SK-N-SH treated with all-trans-retinoic acid at 6 μM for 48 hours (cell line): ENCODE results near the gene CRTC3.
A peak's percentile ranks its signal among the peaks of the same experiment; 100 is the strongest.

ENCODE experiments used
- ATAC-seq: fragments of 200-7000 bp; cut with Tn5 transposase; 3 replicates; pipeline ENCODE4 v1.9.1; 2020; ENCODE audit warnings: mild to moderate bottlenecking, moderate library complexity
- ARNTL ChIP-seq: fragments of 450-650 bp; formaldehyde crosslinking; IDR thresholded peaks from 2 replicates; pipeline ENCODE4 v1.5.0; 2020; ENCODE audit warnings: low read depth, mild to moderate bottlenecking, moderate library complexity, borderline replicate concordance
- BACH2 ChIP-seq: fragments of 250-450 bp; sonication (Bioruptor Pico); IDR thresholded peaks from 2 replicates; pipeline ENCODE4 v1.9.0; 2021; ENCODE audit warnings: mild to moderate bottlenecking, borderline replicate concordance
- CSDC2 ChIP-seq: fragments of 250-450 bp; sonication (Bioruptor Pico); IDR thresholded peaks from 2 replicates; pipeline ENCODE4 v1.5.0; 2020; ENCODE audit warnings: mild to moderate bottlenecking, moderate library complexity
- ESRRG ChIP-seq: fragments of 250-450 bp; sonication (Bioruptor Pico); IDR thresholded peaks from 2 replicates; pipeline ENCODE4 v1.6.1; 2021; ENCODE audit warnings: mild to moderate bottlenecking
- OSR1 ChIP-seq: fragments of 250-450 bp; sonication (Bioruptor Pico); IDR thresholded peaks from 2 replicates; pipeline ENCODE4 v1.8.0; 2022; ENCODE audit warnings: moderate library complexity, mild to moderate bottlenecking, inconsistent platforms
- PPARA ChIP-seq: fragments of 250-450 bp; sonication (Bioruptor Pico); IDR thresholded peaks from 2 replicates; pipeline ENCODE4 v1.5.0; 2020; ENCODE audit warnings: mild to moderate bottlenecking, borderline replicate concordance
- RARB ChIP-seq: fragments of 250-450 bp; sonication (Bioruptor Pico); IDR thresholded peaks from 2 replicates; pipeline ENCODE4 v1.8.0; 2021; ENCODE audit warnings: mild to moderate bottlenecking, moderate library complexity
- SNAI2 ChIP-seq: fragments of 250-450 bp; sonication (Bioruptor Pico); IDR thresholded peaks from 2 replicates; pipeline ENCODE4 v1.5.0; 2020; ENCODE audit warnings: mild to moderate bottlenecking, moderate library complexity
- TOX ChIP-seq: fragments of 250-450 bp; sonication (Bioruptor Pico); IDR thresholded peaks from 2 replicates; pipeline ENCODE4 v1.8.0; 2021; ENCODE audit warnings: mild to moderate bottlenecking, moderate library complexity, borderline replicate concordance
- ZC3H10 ChIP-seq: fragments of 250-450 bp; sonication (Bioruptor Pico); IDR thresholded peaks from 2 replicates; pipeline ENCODE4 v1.5.1; 2021; ENCODE audit warnings: mild to moderate bottlenecking, moderate library complexity
- ZFP3 ChIP-seq: fragments of 250-450 bp; sonication (Bioruptor Pico); IDR thresholded peaks from 2 replicates; pipeline ENCODE4 v1.5.0; 2020; ENCODE audit warnings: mild to moderate bottlenecking, moderate library complexity
- ZFP30 ChIP-seq: fragments of 450-650 bp; formaldehyde crosslinking; IDR thresholded peaks from 2 replicates; pipeline ENCODE4 v1.5.0; 2022; ENCODE audit warnings: mild to moderate bottlenecking, moderate library complexity
- ZNF565 ChIP-seq: fragments of 450-650 bp; formaldehyde crosslinking; conservative IDR thresholded peaks from 2 replicates; pipeline ENCODE4 v1.5.0; 2020; ENCODE audit warnings: low read depth, mild to moderate bottlenecking, moderate library complexity
- ZNF70 ChIP-seq: fragments of 450-650 bp; formaldehyde crosslinking; IDR thresholded peaks from 2 replicates; pipeline ENCODE4 v1.5.0; 2020; ENCODE audit warnings: mild to moderate bottlenecking, moderate library complexity
- ZNF8 ChIP-seq: fragments of 450-650 bp; formaldehyde crosslinking; IDR thresholded peaks from 2 replicates; pipeline ENCODE4 v1.5.0; 2020; ENCODE audit warnings: mild to moderate bottlenecking, moderate library complexity
- TF ChIP-seq, protein P1 (sequence below): fragments of 250-450 bp; sonication (Bioruptor Pico); IDR thresholded peaks from 2 replicates; pipeline ENCODE4 v1.8.0; 2021; ENCODE audit warnings: low read depth, mild to moderate bottlenecking, moderate library complexity, borderline replicate concordance
- TF ChIP-seq, protein P2 (sequence below): fragments of 250-450 bp; sonication (Bioruptor Pico); IDR thresholded peaks from 2 replicates; pipeline ENCODE4 v1.5.1; 2020; ENCODE audit warnings: low read depth, mild to moderate bottlenecking, moderate library complexity
- TF ChIP-seq, protein P3 (sequence below): fragments of 250-450 bp; sonication (Bioruptor Pico); IDR thresholded peaks from 2 replicates; pipeline ENCODE4 v1.5.1; 2021; ENCODE audit warnings: mild to moderate bottlenecking, moderate library complexity
- TF ChIP-seq, protein P4 (sequence below): fragments of 250-450 bp; sonication (Bioruptor Pico); IDR thresholded peaks from 2 replicates; pipeline ENCODE4 v1.5.0; 2020; ENCODE audit warnings: mild to moderate bottlenecking, moderate library complexity
- TF ChIP-seq, protein P5 (sequence below): fragments of 250-450 bp; sonication (Bioruptor Pico); IDR thresholded peaks from 2 replicates; pipeline ENCODE4 v1.8.0; 2020; ENCODE audit warnings: mild to moderate bottlenecking, moderate library complexity, borderline replicate concordance

CRTC3 gene

DNA sequence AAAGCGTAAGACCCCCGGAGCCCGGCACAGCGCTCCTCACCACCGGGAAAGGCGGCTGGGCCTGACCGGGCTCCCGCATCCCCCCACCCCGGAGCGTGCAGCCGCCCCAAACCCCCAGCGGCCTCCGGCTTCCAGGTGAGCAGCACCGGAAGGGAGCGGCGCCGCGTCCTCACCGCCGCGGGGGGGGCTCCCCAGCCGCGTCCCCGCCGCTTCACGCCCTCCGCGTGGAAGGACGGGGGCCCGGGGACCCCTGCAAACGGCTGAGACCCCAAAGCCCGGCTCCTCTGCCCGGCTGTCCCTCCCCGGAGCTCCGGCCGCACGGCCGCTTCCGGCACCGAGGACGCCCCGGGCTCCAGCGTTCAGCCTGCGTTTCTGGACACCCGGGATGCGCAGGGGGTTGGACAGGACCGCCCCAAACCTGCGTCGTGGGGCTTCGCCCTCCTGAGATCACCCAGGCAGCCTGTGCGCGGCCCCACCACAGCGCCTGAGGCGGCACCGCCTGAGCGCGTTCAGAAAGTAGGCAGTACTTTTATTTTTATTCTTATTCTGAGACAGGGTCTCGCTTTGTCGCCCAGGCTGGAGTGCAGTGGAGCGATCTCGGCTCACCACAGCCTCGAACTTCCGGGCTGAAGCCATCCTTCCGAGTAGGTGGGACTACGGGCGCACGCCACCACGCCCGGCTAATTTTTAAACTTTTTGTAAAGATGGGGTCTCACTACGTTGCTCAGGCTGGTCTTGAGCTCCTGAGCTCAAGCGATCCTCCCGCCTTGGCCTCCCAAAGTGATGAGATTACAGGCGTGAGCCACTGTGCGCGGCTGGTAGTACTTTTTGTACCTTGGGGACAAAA, 135.8 kb downstream of the CRTC3 start:
- TF ChIP-seq ZNF8 (CRISPR knock-in tag) (no peak), ZNF70 (CRISPR knock-in tag) (no peak), PPARA (CRISPR knock-in tag) (no peak), OSR1 (no peak), ZFP3 (CRISPR knock-in tag) (no peak), TOX (no peak), ZNF565 (CRISPR knock-in tag) (no peak), ARNTL (CRISPR knock-in tag) (no peak), ZC3H10 (CRISPR knock-in tag) (no peak), CSDC2 (no peak), RARB (CRISPR knock-in tag) (no peak), SNAI2 (no peak), ZFP30 (CRISPR knock-in tag) (no peak), ESRRG (CRISPR knock-in tag) (no peak), BACH2 (CRISPR knock-in tag) (no peak)
- TF ChIP-seq, protein P1, sequence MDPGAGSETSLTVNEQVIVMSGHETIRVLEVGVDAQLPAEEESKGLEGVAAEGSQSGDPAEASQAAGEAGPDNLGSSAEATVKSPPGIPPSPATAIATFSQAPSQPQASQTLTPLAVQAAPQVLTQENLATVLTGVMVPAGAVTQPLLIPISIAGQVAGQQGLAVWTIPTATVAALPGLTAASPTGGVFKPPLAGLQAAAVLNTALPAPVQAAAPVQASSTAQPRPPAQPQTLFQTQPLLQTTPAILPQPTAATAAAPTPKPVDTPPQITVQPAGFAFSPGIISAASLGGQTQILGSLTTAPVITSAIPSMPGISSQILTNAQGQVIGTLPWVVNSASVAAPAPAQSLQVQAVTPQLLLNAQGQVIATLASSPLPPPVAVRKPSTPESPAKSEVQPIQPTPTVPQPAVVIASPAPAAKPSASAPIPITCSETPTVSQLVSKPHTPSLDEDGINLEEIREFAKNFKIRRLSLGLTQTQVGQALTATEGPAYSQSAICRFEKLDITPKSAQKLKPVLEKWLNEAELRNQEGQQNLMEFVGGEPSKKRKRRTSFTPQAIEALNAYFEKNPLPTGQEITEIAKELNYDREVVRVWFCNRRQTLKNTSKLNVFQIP (CRISPR knock-in tag), result no peak
- TF ChIP-seq, protein P2, sequence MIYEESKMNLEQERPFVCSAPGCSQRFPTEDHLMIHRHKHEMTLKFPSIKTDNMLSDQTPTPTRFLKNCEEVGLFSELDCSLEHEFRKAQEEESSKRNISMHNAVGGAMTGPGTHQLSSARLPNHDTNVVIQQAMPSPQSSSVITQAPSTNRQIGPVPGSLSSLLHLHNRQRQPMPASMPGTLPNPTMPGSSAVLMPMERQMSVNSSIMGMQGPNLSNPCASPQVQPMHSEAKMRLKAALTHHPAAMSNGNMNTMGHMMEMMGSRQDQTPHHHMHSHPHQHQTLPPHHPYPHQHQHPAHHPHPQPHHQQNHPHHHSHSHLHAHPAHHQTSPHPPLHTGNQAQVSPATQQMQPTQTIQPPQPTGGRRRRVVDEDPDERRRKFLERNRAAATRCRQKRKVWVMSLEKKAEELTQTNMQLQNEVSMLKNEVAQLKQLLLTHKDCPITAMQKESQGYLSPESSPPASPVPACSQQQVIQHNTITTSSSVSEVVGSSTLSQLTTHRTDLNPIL, result no peak
- TF ChIP-seq, protein P3, sequence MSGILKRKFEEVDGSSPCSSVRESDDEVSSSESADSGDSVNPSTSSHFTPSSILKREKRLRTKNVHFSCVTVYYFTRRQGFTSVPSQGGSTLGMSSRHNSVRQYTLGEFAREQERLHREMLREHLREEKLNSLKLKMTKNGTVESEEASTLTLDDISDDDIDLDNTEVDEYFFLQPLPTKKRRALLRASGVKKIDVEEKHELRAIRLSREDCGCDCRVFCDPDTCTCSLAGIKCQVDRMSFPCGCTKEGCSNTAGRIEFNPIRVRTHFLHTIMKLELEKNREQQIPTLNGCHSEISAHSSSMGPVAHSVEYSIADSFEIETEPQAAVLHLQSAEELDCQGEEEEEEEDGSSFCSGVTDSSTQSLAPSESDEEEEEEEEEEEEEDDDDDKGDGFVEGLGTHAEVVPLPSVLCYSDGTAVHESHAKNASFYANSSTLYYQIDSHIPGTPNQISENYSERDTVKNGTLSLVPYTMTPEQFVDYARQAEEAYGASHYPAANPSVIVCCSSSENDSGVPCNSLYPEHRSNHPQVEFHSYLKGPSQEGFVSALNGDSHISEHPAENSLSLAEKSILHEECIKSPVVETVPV (CRISPR knock-in tag), result no peak
- TF ChIP-seq, protein P4, sequence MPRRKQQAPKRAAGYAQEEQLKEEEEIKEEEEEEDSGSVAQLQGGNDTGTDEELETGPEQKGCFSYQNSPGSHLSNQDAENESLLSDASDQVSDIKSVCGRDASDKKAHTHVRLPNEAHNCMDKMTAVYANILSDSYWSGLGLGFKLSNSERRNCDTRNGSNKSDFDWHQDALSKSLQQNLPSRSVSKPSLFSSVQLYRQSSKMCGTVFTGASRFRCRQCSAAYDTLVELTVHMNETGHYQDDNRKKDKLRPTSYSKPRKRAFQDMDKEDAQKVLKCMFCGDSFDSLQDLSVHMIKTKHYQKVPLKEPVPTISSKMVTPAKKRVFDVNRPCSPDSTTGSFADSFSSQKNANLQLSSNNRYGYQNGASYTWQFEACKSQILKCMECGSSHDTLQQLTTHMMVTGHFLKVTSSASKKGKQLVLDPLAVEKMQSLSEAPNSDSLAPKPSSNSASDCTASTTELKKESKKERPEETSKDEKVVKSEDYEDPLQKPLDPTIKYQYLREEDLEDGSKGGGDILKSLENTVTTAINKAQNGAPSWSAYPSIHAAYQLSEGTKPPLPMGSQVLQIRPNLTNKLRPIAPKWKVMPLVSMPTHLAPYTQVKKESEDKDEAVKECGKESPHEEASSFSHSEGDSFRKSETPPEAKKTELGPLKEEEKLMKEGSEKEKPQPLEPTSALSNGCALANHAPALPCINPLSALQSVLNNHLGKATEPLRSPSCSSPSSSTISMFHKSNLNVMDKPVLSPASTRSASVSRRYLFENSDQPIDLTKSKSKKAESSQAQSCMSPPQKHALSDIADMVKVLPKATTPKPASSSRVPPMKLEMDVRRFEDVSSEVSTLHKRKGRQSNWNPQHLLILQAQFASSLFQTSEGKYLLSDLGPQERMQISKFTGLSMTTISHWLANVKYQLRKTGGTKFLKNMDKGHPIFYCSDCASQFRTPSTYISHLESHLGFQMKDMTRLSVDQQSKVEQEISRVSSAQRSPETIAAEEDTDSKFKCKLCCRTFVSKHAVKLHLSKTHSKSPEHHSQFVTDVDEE (CRISPR knock-in tag), result no peak
- TF ChIP-seq, all 23 proteins: peak for 0
- ATAC-seq, result peak; percentile 93

DNA sequence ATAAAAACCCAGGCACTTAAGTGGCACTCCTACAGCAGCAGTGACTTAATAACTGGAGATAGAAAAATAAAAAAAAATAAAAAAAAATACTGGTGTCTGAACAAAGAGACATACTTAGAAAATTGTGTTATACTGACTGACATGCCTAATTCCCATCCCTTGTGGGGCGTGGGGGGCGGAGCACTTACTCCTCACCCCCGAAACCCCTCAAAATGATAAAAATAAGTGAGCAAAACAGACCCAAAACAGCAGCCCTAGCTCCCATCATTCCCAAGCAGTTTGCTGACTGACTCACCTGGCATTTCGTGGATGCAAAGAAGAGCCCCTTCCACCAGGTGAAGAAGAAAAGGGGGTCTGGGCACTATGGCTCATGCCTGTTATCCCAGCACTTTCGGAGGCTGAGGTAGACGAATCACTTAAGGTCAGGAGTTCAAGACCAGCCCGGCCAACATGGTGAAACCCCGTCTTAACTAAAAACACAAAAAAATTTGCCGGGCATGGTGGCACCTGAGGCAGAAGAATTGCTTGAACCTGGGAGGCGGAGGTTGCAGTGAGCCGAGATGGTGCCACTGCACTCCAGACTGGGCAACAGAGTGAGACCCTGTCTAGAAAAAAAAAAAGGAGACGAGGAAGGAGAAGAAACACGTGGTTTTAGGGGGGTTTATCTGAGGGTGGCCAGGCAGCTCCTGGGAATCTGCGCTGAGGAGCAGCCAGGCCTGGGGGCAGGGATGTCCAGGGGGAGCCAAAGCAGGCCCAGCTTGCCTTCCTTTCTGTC, 136.6 kb downstream of the CRTC3 start:
- TF ChIP-seq CSDC2, result no peak
- no peak for ATAC-seq

DNA sequence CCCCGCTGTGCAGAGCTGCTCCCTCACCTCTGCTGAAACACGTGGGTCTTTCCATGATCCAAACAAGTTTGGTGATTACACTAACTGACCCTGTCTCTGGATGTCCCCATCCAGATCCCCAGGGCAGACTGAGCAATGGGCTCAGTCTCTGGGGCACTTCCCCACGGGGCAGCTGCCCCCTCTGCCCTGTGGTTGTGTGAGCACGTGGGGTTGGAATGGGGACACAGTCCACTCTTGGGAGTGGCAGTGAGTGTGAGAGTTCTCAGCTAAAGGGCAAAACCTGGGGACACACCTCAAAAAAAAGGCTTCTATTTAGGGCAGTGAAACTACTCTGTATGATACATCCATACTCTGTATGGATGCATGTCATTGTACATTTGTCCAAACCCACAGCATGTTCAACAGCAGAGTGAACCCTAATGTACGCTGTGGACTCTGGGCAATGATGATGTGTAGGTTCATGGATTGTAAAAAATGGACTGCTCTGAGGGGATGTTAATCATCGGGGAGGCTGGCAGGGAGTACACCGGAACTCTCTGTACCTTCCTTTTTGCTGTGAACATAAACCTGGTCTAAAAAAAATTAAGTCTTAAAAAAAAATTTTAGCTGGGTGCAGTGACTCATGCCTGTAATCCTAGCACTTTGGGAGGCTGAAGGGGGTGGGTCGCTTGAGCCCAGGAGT, 137.5 kb downstream of the CRTC3 start:
- ATAC-seq, result no peak
- TF ChIP-seq, protein P3 (CRISPR knock-in tag), result no peak
- TF ChIP-seq, protein P4 (CRISPR knock-in tag), result no peak
- TF ChIP-seq, protein P5, sequence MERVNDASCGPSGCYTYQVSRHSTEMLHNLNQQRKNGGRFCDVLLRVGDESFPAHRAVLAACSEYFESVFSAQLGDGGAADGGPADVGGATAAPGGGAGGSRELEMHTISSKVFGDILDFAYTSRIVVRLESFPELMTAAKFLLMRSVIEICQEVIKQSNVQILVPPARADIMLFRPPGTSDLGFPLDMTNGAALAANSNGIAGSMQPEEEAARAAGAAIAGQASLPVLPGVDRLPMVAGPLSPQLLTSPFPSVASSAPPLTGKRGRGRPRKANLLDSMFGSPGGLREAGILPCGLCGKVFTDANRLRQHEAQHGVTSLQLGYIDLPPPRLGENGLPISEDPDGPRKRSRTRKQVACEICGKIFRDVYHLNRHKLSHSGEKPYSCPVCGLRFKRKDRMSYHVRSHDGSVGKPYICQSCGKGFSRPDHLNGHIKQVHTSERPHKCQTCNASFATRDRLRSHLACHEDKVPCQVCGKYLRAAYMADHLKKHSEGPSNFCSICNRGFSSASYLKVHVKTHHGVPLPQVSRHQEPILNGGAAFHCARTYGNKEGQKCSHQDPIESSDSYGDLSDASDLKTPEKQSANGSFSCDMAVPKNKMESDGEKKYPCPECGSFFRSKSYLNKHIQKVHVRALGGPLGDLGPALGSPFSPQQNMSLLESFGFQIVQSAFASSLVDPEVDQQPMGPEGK (CRISPR knock-in tag), result no peak
- TF ChIP-seq, protein P2, result no peak
- TF ChIP-seq CSDC2 (no peak), BACH2 (CRISPR knock-in tag) (no peak), OSR1 (no peak)
